GM12878 (cell line): ENCODE results near the gene EXPH5.

ENCODE experiments used
- ATF2 ChIP-seq: IDR thresholded peaks from 2 replicates; pipeline ENCODE4 v1.6.1; 2012; ENCODE audit warnings: low read length, inconsistent platforms
- BCLAF1 ChIP-seq: fragments of 450-650 bp; IDR thresholded peaks from 2 replicates; pipeline ENCODE4 v1.6.1; 2017; ENCODE audit warnings: antibody characterized with exemption, mild to moderate bottlenecking, moderate library complexity
- CTCF ChIP-seq, 3 experiments: IDR thresholded peaks in 2 of 3; conservative IDR thresholded peaks in 1 of 3; 2 replicates each; pipeline ENCODE4 v1.5.1; 2011; ENCODE audit warnings: low read depth in 3 of 3, low read length in 3 of 3, mild to moderate bottlenecking in 3 of 3, control low read depth in 2 of 3, moderate library complexity in 2 of 3, inconsistent platforms in 1 of 3, mixed read lengths in 1 of 3; ENCODE audit not compliant: control insufficient read depth in 2 of 3, insufficient read depth in 1 of 3; ENCODE audit errors: extremely low read depth in 1 of 3
- EZH2 ChIP-seq: IDR thresholded peaks from 2 replicates; pipeline ENCODE4 v1.6.1; 2012; ENCODE audit warnings: low read depth, mild to moderate bottlenecking, control low read depth, inconsistent platforms, low read length, borderline replicate concordance; ENCODE audit not compliant: control insufficient read depth
- NFXL1 ChIP-seq: fragments of 450-650 bp; IDR thresholded peaks from 2 replicates; pipeline ENCODE4 v1.6.1; 2017; ENCODE audit warnings: antibody characterized with exemption, mild to moderate bottlenecking, borderline replicate concordance
- POLR2A ChIP-seq: IDR thresholded peaks from 2 replicates; pipeline ENCODE4 v1.6.1; 2011; ENCODE audit warnings: low read depth, mild to moderate bottlenecking, low read length
- POLR2AphosphoS5 ChIP-seq: IDR thresholded peaks from 2 replicates; pipeline ENCODE4 v1.6.1; 2011; ENCODE audit warnings: mild to moderate bottlenecking, low read length, inconsistent platforms
- REST ChIP-seq: IDR thresholded peaks from 2 replicates; pipeline ENCODE4 v1.6.1; 2012; ENCODE audit warnings: mild to moderate bottlenecking, low read depth, low read length
- SIX5 ChIP-seq: IDR thresholded peaks from 2 replicates; pipeline ENCODE4 v1.6.1; 2011; ENCODE audit warnings: mild to moderate bottlenecking, low read depth, low read length, moderate library complexity; ENCODE audit not compliant: severe bottlenecking
- SMC3 ChIP-seq: IDR thresholded peaks from 2 replicates; pipeline ENCODE4 v1.6.1; 2011; ENCODE audit warnings: low read length, improper control_type of control experiment, borderline replicate concordance
- TAF1 ChIP-seq: IDR thresholded peaks from 2 replicates; pipeline ENCODE4 v1.6.1; 2011; ENCODE audit warnings: mild to moderate bottlenecking, low read depth, low read length, borderline replicate concordance

- TF ChIP-seq CTCF (IDR thresholded peaks at IDR 0.05 in 2 of 3, conservative IDR thresholded peaks at IDR 0.05 in 1 of 3; ENCODE audit: control insufficient read depth in 2 of 3, extremely low read depth in 1 of 3, insufficient read depth in 1 of 3, low read depth in 3 of 3, low read length in 3 of 3), result no peak
- no peak for TF ChIP-seq NFXL1
- no peak for TF ChIP-seq SIX5
- no peak for TF ChIP-seq SMC3
- no peak for TF ChIP-seq POLR2A
- no peak for TF ChIP-seq ATF2
- no peak for TF ChIP-seq TAF1
- no peak for TF ChIP-seq EZH2
- no peak for TF ChIP-seq POLR2AphosphoS5
- no peak for TF ChIP-seq REST
- TF ChIP-seq BCLAF1, result no peak
These were observed 47.6 kb downstream of the EXPH5 start for GRCh38 chr11:108545909-108546501.
